ENCODE measurements around the gene FLOT1. TPM values are rescaled to one million over a fixed set of nuclear protein-coding genes. Genes with fewer than 3 reads are reported as not detected.

Gene FLOT1
- total and polyA plus RNA-seq, 2 donors (not counting 3 experiments of a cell fraction or from before 2014, with no cell fraction given), result 141 to 154 TPM

GRCh38 chr6:30752157-30752927 lies 9.9 kb upstream of the FLOT1 start:
- CTCF ChIA-PET, result interaction anchor here (0.8 to 1.6 kb wide), 20 partner anchors 9 to 328 kb away, joined by 3 to 14 read pairs (median 5); partner anchors contain the start of gene FLOT1
- dilution Hi-C loops (cut with MboI; ENCODE audit: extremely low pct_ligation_motif_present, low sequenced_read_pairs) (no loop called here), intact Hi-C loops (cut with micrococcal nuclease) (loop anchor here (1.0 kb wide), 5 partner anchors 8 to 62 kb away; partner anchors contain the start of gene IER3)
- FAIRE-seq (peak; percentile 97), DNase-seq (ENCODE audit: low read depth, low spot score) (peak; percentile 99)
- Histone ChIP-seq H3K4me1 (ENCODE audit: control insufficient read depth, extremely low read depth, insufficient read depth, low read length) (peaks cover 54% of the 10 kb centered on the region), H3K4me3 (replicated peaks in 1 of 3; ENCODE audit: insufficient read depth in 1 of 3, low read depth in 1 of 3, low read length in 3 of 3) (no peak overlapping the region), H3K9me1 (replicated peaks; ENCODE audit: control insufficient read depth, extremely low read depth, insufficient read depth, low read length) (no peaks in the 10 kb centered on the region), H3K9ac (replicated peaks; ENCODE audit: extremely low read depth, insufficient read depth, low read length) (peak overlapping the region; percentile 72), H3K27me3 (ENCODE audit: control insufficient read depth in 2 of 2, insufficient read depth in 2 of 2, low read length in 2 of 2) (no peaks in the 10 kb centered on the region), H4K20me1 (replicated peaks; ENCODE audit: control insufficient read depth, extremely low read depth, insufficient read depth, low read length) (no peaks in the 10 kb centered on the region), H3K27ac (ENCODE audit: insufficient read depth, low read depth, low read length) (peak overlapping the region; percentile 96), H2AFZ (ENCODE audit: low read depth, low read length) (no peak overlapping the region), H3K36me3 (ENCODE audit: control insufficient read depth in 2 of 2, extremely low read depth in 1 of 2, insufficient read depth in 2 of 2, low read length in 2 of 2) (no peaks in the 10 kb centered on the region), H3K79me2 (ENCODE audit: control insufficient read depth, insufficient read depth, low read length) (no peaks in the 10 kb centered on the region), H3K9me3 (replicated peaks; ENCODE audit: control insufficient read depth, insufficient read depth, low read length) (no peaks in the 10 kb centered on the region), H3K4me2 (ENCODE audit: insufficient read depth, low read length) (no peak overlapping the region)
- POLR2A ChIA-PET, result interaction anchor here (0.6 to 1.3 kb wide), 9 partner anchors 8 to 48 kb away, joined by 3 to 25 read pairs (median 5); partner anchors contain the start of genes FLOT1 and IER3
- TF ChIP-seq CTCF (IDR thresholded peaks at IDR 0.05; ENCODE audit: extremely low read depth in 1 of 2, insufficient read depth in 1 of 2, low read depth in 1 of 2, low read length in 2 of 2) (peak in 1 of 2 donors; percentile 9), MYC (IDR thresholded peaks at IDR 0.05; ENCODE audit: low read depth, low read length) (no peak), GATA2 (IDR thresholded peaks at IDR 0.05; ENCODE audit: insufficient read depth, insufficient read length, low read depth, low read length) (peak; percentile 37), POLR2A (IDR thresholded peaks at IDR 0.05; ENCODE audit: low read depth, low read length) (peak; percentile 51), POLR2AphosphoS5 (IDR thresholded peaks at IDR 0.05; ENCODE audit: insufficient read depth, low read depth, low read length) (peak; percentile 86), MAX (IDR thresholded peaks at IDR 0.05; ENCODE audit: insufficient read depth, insufficient read length) (no peak), FOS (IDR thresholded peaks at IDR 0.05; ENCODE audit: borderline replicate concordance, insufficient read depth, low read length) (peak; percentile 86), JUN (IDR thresholded peaks at IDR 0.05; ENCODE audit: borderline replicate concordance, insufficient read depth, insufficient read length, low read depth) (peak; percentile 83), EZH2 (IDR thresholded peaks at IDR 0.05; ENCODE audit: borderline replicate concordance, low read depth, low read length, severe bottlenecking) (no peak)
- BruUV-seq (replicated peaks), result no TSS peak
